ENCODE results near the gene NOC4L. TPM values are rescaled to one million over a fixed set of nuclear protein-coding genes. Genes with fewer than 3 reads are reported as not detected.

The NOC4L gene
- total RNA-seq, 1 experiment from 2014 or later: 36.5 TPM

DNA sequence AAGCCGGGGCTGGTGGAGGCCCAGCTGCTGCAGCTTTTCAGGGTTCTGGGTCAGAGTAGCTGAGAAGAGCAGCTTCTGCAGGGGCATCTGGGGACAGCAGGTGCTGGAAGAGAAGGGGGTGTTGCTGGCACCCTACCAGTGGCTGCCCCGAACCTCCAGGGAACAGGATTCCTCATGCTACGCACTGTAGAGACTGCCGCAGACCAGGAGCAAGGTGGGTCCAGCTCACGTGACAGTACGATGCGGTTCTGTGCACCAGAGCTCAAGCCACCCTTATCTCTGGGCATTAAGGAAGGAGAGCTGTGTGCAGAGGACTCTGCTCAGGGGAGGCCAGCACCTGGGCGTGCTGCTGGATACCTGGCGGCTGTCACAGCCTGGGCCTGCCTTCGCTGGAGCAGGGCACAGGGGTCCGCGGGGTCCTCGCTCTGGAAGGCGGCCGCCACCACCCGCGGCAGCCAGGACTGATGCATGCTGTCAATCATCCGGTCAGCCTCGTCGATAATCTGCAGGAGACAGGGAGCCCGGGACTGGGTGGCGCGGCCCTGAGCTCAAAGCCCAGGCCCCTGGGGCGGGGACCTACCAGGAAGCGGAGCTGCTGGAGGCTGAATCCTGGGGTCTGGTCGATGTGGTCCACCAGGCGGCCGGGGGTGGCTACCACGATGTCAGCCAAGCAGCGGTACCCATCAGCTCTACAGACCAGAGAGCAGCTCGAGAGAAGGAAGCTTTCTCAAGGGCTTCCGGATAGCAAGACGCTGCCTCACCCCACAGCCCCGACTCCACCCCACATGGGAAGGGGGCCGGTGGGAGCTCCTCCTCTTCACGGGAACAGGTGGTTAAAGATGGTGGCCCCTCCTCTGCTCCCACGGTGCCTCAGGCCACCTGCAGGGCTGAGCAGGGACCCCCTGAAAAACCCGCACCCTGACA, 3.1 kb upstream of the NOC4L start:
- Histone ChIP-seq H3K27ac (ENCODE audit: insufficient read length, low read depth, low read length) (no peak overlapping the region), H2BK120ac (ENCODE audit: low read depth, low read length, poor library complexity, severe bottlenecking) (no peak overlapping the region), H3K79me1 (ENCODE audit: insufficient read depth, low read depth, low read length, poor library complexity, severe bottlenecking) (peaks cover 12% of the 10 kb centered on the region), H2BK5ac (ENCODE audit: insufficient read length, low read length) (no peak overlapping the region), H3K56ac (ENCODE audit: insufficient read length, low read depth, low read length) (no peak overlapping the region), H3K23ac (ENCODE audit: insufficient read length, low read depth, low read length) (no peak overlapping the region), H3T11ph (ENCODE audit: low read length) (no peak overlapping the region), H3K14ac (ENCODE audit: insufficient read depth, low read length) (no peak overlapping the region), H3K9me3 (ENCODE audit: control insufficient read depth, low read depth, low read length) (no peaks in the 10 kb centered on the region), H4K20me1 (ENCODE audit: control insufficient read depth, insufficient read depth, insufficient read length) (no peaks in the 10 kb centered on the region), H3K9ac (ENCODE audit: extremely low read depth, insufficient read length, low read length) (no peak overlapping the region), H2AFZ (ENCODE audit: low read length) (no peak overlapping the region), H4K91ac (ENCODE audit: insufficient read length, low read depth, low read length) (no peak overlapping the region), H4K8ac (replicated peaks; ENCODE audit: insufficient read length, low read depth, low read length) (no peak overlapping the region), H2BK20ac (ENCODE audit: low read depth, low read length, poor library complexity, severe bottlenecking) (no peak overlapping the region), H2AK5ac (ENCODE audit: insufficient read length, low read length) (no peak overlapping the region), H3K18ac (ENCODE audit: insufficient read length, low read depth, low read length) (no peak overlapping the region), H3K79me2 (ENCODE audit: insufficient read depth, low read length) (peaks cover 5% of the 10 kb centered on the region; the same call in 1 of the 2 replicates), H3K23me2 (ENCODE audit: insufficient read length, low read depth, low read length, poor library complexity, severe bottlenecking) (peaks cover 5% of the 10 kb centered on the region), H4K5ac (ENCODE audit: insufficient read length, low read depth, low read length) (no peak overlapping the region), H2BK15ac (ENCODE audit: low read depth, low read length) (no peak overlapping the region), H3K4me2 (ENCODE audit: insufficient read depth, insufficient read length, low read length) (no peak overlapping the region), H2BK12ac (ENCODE audit: insufficient read length, low read depth, low read length) (no peak overlapping the region), H3K27me3 (ENCODE audit: insufficient read depth, low read length) (no peaks in the 10 kb centered on the region), H3K4ac (ENCODE audit: low read depth, low read length) (no peak overlapping the region), H3K4me1 (ENCODE audit: insufficient read depth, low read length) (peaks cover 3% of the 10 kb centered on the region; the same call in 1 of the 2 replicates)
- Mint-ChIP-seq H3K36me3 (ENCODE audit: insufficient read depth in 1 of 3, low read depth in 3 of 3) (peaks cover 31 to 52% (median 51%) of the 10 kb centered on the region in 3 experiments), H3K27me3 (ENCODE audit: low read depth) (peaks cover 19% of the 10 kb centered on the region), H3K27ac (no peak overlapping the region), H3K9me3 (peaks cover 2% of the 10 kb centered on the region in 2 experiments; a peak in 3 of 5 replicates), H3K4me3 (peak overlapping the region in 1 of 2 experiments; percentile 38; a peak in 1 of 5 replicates), H3K4me1 (peaks cover 7 to 10% of the 10 kb centered on the region in 2 experiments)
- DNase-seq: no peak
- no CpG with 5 or more reads among the region's 38 CpGs for WGBS (ENCODE audit: extremely low coverage, insufficient read length, low lambda C conversion rate)
- TF ChIP-seq, protein P1, sequence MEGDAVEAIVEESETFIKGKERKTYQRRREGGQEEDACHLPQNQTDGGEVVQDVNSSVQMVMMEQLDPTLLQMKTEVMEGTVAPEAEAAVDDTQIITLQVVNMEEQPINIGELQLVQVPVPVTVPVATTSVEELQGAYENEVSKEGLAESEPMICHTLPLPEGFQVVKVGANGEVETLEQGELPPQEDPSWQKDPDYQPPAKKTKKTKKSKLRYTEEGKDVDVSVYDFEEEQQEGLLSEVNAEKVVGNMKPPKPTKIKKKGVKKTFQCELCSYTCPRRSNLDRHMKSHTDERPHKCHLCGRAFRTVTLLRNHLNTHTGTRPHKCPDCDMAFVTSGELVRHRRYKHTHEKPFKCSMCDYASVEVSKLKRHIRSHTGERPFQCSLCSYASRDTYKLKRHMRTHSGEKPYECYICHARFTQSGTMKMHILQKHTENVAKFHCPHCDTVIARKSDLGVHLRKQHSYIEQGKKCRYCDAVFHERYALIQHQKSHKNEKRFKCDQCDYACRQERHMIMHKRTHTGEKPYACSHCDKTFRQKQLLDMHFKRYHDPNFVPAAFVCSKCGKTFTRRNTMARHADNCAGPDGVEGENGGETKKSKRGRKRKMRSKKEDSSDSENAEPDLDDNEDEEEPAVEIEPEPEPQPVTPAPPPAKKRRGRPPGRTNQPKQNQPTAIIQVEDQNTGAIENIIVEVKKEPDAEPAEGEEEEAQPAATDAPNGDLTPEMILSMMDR (conservative IDR thresholded peaks at IDR 0.05): no peak
